HG03095 (cell line): ENCODE data around the gene HS1BP3.

ENCODE experiments used
- ATAC-seq: cut with Tn5 transposase; IDR thresholded peaks from one replicate; pipeline ENCODE4 v1.9.1; 2021; ENCODE audit warnings: moderate library complexity; ENCODE audit not compliant: unreplicated experiment

Gene HS1BP3

GRCh38 chr2:20674974-20675679 lies 24.2 kb upstream of the HS1BP3 start:
- no peak for ATAC-seq

DNA sequence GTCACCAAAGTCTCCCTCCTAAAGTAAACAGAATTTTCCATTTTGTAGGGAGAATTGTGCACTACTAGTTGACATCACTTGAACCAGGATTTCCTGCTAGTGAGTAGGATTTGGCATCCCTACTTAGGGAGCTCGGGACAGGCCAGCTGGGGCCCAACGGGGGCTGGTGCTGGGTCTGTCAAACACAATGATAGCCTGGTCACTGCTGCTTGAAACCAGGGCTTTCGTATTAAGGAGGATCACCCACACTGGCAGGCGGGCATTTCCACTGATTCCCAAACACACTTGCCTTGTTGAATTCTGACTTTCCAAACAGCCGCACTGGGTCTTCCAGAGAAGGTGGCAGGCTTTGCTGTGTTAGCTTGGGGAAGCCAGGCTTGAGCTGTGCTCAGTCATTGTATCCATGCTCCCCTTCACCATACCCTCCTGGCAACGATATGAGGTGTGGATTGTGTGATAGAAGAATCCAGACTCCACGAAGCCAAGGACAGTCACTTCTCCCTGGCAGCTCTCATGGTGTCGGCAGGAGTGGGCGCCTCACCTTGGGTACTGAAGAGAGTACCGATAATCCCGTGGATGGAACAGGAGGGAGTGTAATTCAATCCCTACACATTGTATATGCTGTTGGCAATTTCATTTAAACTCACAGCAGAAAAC lies 23.5 kb upstream of the HS1BP3 start:
- no peak for ATAC-seq

DNA sequence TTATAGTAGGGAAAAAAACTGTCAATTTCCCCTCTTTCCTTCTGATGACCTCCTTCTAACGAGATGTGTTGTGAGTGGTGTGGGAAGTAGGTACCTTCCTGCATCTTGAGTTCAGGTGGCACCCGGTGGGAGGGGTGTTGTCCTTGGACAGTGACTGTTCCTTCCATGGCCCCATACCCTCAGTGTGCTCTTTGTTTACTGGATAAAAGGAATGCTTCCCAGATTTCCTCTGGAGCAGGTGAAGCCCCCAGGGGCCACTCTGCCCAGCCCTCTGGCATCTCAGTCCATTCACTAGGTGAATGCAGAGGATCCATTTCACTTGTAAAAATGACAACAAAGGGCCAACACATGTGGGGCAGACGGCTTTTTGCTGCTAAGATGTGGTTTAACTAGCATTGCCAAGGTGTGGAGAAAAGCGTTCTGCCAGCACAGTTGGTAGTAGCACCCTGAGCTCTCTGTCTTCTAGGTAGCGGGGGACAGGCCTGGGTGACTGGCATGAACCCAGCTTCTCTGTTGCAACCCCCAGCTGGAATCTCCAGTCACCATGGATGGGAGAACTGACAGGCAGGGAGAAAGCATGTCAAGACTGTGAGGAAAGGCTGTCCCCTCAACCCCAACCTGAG lies 22.9 kb upstream of the HS1BP3 start:
- no peak for ATAC-seq

DNA sequence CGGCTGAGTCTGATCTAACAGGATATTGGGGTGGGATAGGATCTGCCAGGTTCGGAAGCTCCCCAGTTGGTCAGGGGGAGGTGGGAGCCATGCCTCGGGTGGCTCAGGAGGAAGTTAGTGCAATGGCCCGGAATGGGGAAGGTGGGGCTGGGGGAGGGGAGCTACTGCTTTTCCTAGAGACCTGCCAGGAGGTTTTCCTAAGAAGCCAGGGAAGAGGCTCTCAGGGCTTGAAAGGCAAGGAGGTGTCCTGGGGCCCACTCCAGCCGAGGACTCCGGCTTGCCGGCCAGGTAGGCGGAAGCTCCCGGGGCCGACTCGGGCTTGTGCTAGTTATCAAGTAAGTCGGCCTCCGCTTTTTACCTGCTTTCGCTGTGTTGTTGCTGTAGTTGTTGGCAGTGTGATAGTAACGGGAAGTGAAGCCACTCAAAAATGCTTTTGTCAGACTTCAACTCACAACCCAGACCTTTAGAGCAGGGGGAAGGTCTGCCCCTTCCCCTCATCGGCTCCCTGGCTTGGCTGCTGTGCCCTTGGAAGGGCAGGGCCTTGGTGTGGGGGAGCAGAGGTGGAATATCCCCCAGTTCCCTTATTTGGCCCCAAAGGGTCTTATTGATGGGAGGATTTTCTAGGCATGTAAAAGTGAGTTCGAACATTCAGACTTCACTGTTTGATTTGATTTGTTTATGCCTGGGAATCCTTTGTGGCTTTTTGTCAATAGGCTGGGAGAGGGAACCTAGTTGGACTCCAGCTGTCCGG lies 21.5 kb upstream of the HS1BP3 start:
- no peak for ATAC-seq

DNA sequence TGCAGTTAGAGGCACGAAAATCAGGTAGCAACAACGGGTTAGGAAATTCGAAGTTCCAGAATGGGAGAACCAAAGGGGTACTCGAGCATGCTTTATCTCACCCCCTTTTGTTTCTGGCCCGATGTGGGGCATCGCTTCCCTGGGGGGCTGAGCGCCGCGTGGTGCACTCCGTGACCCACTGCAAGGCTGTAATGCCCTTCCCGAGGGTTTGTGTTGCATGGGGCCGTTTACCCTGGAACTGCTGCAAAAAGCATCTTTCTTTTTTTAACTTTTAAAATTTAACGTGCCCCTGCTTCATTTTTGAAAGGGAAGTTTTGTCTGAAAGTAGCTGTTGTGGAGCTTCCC lies 20.8 kb upstream of the HS1BP3 start:
- ATAC-seq: no peak

GRCh38 chr2:20671036-20671735 lies 20.3 kb upstream of the HS1BP3 start:
- ATAC-seq: no peak

DNA sequence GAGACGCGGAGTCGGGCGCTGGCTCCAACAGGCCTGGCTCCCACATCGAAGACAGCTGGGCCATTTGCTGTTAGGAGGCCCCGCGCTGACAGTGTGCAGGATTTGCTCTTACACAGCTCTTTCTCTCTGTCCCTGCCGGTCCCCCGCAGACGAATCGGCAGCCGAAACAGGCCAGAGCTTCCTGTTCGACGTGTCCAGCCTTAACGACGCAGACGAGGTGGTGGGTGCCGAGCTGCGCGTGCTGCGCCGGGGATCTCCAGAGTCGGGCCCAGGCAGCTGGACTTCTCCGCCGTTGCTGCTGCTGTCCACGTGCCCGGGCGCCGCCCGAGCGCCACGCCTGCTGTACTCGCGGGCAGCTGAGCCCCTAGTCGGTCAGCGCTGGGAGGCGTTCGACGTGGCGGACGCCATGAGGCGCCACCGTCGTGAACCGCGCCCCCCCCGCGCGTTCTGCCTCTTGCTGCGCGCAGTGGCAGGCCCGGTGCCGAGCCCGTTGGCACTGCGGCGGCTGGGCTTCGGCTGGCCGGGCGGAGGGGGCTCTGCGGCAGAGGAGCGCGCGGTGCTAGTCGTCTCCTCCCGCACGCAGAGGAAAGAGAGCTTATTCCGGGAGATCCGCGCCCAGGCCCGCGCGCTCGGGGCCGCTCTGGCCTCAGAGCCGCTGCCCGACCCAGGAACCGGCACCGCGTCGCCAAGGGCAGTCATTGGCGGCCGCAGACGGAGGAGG lies 19.6 kb upstream of the HS1BP3 start:
- no peak for ATAC-seq

GRCh38 chr2:20669562-20670314 lies 18.8 kb upstream of the HS1BP3 start:
- no peak for ATAC-seq

- no peak for ATAC-seq
Observed at GRCh38 chr2:20668871-20669475, 18.1 kb upstream of the HS1BP3 start.

DNA sequence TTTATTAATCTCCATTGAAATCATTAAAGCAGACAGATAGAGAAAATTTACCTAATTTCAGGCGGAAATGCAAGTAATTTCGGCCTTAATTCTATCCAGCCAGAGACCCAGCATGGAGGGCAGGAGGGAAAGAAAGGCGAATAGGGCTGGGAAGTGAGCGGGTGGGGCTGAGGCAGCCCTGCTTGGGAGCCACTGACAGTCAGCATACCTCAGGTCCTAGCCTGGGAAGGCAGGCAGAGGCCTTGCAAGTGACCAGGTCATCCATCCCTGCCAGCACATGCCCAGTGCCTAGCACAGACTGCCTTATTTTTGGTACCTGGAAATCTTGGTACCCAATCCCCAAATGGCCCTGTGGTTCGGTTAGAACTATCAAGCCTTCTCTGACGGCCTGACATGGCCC lies 17.6 kb upstream of the HS1BP3 start:
- ATAC-seq: no peak

DNA sequence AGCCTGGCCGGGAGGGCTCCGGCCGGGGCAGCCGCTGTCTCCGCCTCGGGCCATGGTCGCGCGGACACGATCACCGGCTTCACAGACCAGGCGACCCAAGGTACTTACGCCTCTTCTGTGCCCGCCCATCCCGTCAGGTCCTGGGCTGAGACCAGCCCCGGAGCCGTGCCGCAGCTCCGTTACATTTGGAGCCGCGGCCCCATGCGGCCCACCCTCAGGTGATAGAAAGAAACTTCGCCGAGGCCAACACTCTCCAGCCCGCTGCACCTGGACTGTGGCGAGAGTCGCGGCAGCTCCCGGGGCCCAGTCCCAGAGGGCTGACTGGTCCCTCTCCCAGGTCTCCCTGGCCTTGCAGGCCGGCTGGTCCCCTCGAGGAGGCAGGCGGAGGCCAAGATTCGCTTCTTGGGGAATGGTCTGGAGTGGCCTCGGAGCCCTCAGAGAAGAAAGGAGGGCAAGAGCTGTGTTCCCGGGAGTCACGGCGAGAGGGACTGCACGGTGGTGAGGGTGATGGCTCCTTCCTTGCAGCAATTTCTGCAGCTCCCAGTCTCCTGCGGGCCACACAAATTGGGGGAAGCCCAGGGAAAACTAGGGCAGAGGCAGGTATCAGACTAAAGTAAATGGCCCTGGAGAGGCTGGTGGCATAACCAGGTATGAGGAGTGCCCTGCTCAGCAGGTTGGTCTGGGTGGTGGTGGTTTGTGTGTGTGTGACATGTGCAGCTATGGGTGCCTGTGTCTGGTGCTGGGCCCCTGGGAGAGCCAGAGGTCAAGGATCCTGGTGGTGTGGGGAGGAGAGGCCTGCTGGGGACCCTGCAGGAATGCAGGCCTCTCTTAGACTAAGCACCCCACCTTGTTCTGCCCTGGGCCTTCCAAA lies 16.9 kb upstream of the HS1BP3 start:
- no peak for ATAC-seq

GRCh38 chr2:20667151-20667530 lies 16.2 kb upstream of the HS1BP3 start:
- ATAC-seq: no peak

DNA sequence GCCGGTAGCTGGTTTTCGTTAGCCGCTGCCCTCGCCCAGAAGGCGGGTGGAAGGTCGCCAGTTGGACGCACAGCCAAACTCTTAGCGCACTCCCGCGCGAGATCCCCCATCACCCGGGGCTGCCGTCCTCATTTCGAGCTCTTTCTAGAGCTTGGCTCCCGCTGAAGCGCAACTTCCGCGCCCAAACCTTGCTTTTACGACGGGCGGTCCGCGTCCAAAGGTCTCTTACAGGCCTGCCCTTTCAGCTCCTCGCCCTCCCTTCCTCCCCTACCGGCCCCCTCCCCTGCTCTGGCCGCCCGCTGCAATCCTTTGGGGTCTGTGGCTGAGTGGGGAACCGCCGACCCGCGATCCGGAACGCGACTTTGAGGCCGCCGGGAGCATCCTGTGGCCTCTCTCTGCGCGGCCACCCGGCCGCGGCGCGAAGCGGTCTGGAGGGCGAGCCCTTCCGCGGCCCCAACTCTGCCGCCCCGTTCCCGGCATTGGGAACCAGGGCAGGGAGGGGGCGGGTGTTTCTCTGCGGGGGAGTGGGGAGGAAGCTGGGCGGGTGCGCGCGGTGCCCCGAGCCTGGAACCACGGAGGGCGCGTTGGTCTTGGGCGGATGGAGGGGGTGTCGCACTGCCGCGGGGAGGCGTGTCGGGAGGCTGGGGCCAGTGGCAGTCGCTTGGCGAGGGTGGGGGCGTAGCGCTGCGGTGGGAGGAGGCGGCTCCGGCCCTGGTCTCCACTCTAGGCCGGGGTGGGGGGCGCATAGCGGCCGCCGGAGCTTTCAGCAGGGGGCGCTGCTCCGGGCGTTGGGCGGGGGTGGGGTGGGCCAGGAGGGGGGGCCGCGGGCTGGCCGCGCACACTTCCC lies 15.6 kb upstream of the HS1BP3 start, which contains the start of gene GDF7:
GDF7 (plus strand) TSS at position 841 of the 847 bp plus-strand sequence. CDS start 96 bp downstream, outside the sequence.
- no peak for ATAC-seq

DNA sequence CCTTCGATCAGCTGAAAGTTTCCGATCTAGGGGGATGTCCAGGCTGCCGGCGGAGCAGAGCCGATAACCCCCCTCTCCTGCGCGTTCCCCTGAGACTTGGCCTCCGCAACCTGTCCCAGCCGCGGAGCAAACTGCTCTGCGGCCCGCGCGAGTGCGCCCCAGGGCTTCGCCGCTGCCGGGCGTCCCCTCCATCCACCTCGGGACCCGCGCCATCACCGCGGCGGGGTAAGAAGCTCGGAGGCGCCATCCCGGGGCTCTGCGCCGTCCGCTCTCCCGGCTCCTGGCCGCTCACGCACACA lies 15.1 kb upstream of the HS1BP3 start:
- ATAC-seq: no peak

DNA sequence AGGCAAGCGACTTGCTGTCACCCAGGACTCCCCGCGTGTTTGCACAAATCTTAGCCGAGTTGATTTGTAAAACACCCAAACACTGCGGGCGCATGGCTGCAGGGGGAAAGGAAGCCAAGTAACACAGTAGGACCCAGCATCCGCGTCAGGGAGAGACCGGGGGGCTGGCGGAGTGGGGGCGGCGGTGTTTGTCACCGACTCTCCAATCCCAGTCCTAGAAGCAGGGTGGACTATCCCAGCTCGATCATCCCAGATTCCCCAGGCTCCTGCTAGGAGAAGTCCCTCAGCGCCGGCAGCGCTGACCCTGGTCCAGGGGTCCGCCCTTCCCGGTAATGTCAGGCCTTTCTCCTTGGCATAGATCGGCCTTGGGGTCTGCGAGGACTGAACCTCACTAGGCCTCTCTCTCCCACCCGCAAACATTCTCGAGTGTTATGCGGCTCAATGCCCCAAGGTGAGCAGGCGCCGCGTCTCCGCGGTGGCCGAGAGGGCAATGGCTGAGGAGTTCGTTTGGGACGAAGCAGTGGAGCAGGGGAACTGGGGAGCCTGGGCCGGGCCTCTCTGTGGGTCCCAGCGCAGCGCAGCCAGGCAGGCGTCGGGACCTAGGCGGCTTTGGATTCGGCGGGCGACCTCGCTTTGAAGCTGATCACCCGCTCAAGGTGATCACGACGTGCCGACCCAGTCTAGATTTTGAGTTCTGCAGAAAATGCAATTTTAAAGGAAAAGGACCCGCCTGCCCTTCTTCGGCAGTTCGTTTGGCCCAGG lies 14.5 kb upstream of the HS1BP3 start:
- ATAC-seq: no peak

GRCh38 chr2:20664431-20665242 lies 13.7 kb upstream of the HS1BP3 start:
- ATAC-seq: no peak
